Measurements from ENCODE around the gene CBLC.

CBLC gene

DNA sequence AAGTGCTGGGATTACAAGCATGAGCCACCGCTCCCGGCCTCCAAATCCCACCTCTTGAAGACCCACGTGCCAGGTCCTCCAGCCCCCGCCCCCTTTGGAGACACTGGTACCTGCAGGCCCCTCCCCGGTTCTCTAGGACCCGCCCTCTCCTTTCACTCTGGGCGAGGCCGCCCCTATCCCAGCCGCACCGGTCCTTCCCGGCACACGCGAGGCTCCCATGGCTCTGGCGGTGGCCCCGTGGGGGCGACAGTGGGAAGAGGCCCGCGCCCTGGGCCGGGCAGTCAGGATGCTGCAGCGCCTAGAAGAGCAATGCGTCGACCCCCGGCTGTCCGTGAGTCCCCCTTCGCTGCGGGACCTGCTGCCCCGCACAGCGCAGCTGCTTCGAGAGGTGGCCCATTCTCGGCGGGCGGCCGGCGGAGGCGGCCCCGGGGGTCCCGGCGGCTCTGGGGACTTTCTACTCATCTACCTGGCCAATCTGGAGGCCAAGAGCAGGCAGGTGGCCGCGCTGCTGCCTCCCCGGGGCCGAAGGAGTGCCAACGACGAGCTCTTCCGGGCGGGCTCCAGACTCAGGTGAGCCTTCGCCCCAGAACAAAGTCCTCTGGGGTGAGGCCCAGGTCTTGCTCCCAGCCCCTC lies at the start of gene CBLC:
Gene CBLC, plus strand, starts transcription at position 176 of the 633 bp plus-strand sequence. Its CDS starts 42 bp downstream, at position 218.
- no peak for DNase-seq

DNA sequence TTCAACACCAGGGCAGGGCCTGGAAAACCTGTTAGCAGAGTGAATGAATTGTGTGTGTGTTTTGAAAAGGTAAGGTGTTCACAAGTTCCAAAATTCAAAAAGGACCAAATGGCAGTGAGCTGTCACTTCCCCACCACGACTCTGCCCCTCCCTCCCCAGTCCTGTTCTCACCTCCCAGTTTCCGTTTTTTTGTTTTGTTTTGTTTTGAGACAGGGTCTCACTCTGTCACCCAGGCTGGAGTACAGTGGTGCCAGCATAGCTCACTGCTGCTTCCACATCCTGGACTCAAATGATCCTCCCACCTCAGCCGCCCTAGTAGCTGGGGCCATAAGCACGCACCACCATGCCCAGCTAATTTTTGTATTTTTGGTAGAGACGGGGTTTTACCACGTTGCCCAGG lies 49.5 kb upstream of the CBLC start:
- DNase-seq: no peak

DNA sequence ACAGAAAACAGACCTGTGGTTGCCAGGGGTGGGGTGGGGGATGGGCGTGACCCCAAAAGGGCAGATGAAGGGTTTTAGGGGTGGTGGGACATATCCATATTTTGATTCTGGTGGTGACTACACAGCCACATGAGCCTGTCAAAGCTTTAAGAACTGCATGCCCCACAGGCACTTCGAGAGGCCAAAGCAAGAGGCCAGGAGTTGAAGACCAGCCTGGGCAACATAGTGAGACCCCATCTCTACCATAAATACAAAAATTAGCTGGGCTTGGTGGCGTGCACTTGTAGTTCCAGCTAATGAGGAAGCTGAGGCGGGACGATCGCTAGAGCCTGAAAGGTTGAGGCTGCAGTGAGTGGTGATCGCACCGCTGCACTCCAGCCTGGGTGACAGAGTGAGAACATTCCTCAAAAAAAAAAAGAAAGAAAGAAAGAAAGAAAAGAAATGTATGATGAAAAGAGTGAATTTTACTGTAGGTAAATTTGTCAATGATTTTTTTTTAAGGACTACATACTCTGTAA lies 48.1 kb upstream of the CBLC start:
- DNase-seq: no peak

GRCh38 chr19:44731081-44731480 lies 46.6 kb upstream of the CBLC start:
- DNase-seq: no peak

DNA sequence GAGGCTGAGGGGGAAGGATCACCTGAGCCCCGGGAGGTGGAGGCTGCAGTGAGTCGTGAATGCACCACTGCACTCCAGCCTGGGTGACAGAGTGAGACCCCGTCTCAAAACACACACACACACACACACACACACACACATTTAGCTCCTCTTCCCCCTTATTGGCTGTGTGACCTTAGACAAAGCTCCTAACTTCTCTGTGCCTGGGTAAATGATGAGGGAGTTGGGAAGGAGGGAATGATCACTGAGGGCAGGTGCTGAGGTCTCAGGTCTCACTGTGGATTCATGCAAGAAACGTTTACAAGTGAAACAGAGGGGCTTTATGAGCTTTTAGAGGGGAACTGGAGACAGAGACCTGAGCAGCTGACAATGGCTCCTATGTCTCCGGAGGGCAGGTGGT lies 46.1 kb upstream of the CBLC start:
- DNase-seq: no peak

- no peak for DNase-seq
These were observed 45.3 kb upstream of the CBLC start for GRCh38 chr19:44732235-44733014.

DNA sequence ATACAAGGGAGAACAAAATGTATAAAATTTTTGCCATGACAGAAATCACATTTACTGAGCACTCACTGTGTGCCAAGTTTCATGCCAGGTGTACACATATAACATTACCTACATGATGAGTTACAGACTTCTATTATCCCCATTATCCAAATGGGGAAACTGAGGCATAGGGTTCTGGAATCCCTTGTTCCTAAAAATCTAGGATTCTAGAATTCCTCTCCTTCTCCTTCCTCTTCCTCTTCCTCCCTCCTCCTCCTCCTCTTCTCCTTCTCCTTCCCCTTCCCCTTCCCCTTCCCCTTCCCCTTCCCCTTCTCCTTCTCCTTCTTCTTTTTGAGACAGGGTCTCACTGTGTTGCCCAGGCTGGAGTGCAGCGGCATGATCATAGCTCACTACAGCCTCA lies 43.3 kb upstream of the CBLC start:
- no peak for DNase-seq

DNA sequence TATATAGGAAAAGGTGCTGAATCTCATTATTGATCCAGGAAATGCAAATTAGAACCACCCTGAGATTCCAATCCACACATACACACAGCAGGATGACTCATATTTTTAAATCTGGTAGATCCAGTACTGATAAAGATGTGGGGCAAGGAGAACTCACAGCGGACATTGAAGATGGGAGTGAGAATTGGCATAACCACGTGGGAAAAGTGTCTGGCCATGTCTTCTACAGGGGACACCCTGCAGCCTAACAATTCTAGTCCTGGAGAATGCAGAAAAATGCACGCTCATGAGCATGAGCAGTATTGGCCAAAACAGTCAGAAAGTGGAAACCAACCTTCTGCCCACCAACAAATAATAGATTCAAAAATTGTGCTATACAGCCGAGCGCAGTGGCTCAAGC lies 42.7 kb upstream of the CBLC start:
- no peak for DNase-seq

- no peak for DNase-seq
These were observed 40.2 kb upstream of the CBLC start for GRCh38 chr19:44737238-44738071.

DNA sequence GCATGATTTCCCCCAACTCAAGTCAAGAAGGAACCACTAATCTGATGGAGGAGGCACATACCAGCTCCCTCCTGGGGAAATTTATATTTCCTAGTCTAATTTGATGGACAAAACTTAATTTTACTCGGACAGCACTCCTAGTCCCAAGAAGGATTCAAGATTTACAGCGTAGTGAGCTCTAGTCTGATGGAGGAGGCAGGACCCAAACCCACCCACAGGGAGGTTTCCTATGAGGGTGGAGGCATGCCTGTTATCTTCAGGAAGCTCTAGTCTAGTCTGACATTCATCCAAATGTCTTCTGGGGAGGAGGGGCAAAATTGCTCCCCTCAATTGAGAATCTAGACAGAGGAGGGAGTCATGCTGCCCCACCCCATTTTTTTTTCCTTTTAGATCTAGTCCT lies 39.6 kb upstream of the CBLC start:
- no peak for DNase-seq

DNA sequence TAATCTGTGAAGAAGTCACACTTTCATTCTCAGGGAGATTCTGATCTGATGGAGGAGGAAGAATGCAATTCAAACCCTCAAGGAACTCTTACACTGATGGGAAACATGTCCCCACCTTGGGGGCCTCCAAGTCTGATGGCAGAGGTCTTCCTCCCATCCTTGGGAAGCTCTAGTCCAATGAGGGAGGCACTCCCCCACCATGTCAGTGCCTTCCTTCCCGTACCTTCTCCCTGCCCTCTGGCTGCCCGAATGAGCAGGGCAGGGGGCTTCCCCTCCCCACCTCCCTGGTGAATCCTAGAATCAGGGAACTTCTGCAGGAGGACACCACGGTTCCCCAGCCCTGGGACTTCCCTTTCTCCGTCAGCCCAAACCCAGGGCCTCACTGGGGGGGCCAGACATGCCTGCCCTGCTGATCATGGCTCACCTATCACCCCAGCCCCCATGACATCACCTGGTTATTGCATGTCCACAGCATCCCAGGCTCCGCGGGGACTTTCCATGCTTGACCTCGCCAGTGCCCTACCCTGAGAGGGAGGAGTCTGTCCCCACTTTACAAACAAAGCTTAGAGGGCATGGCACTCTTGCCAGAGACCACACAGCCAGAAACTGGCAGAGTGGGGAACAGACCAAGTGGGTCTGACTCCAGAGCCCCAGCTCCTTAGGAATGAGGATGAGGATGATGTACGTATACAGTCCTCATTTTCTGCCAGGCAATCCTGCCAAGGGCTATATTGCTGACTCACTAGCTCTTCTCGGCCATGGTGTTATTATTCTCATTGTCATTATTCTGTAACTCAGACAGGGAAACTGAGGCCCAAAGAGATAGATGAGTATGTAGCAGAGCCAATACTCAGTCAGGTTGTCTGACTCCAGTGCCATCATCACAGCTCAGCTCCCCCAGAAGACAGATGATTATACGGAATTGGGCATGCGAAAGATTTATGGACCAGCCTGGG lies 38.8 kb upstream of the CBLC start:
- DNase-seq: peak; percentile 71

GRCh38 chr19:44740351-44740824 lies 37.3 kb upstream of the CBLC start:
- no peak for DNase-seq

GRCh38 chr19:44741258-44741731 lies 36.4 kb upstream of the CBLC start:
- DNase-seq: no peak

- peak; percentile 83 for DNase-seq
These were observed 35.8 kb upstream of the CBLC start for GRCh38 chr19:44741841-44742329.

GRCh38 chr19:44742330-44743061 lies 35.2 kb upstream of the CBLC start:
- no peak for DNase-seq

- no peak for DNase-seq
These were observed 32.8 kb upstream of the CBLC start for GRCh38 chr19:44744871-44745332.

DNA sequence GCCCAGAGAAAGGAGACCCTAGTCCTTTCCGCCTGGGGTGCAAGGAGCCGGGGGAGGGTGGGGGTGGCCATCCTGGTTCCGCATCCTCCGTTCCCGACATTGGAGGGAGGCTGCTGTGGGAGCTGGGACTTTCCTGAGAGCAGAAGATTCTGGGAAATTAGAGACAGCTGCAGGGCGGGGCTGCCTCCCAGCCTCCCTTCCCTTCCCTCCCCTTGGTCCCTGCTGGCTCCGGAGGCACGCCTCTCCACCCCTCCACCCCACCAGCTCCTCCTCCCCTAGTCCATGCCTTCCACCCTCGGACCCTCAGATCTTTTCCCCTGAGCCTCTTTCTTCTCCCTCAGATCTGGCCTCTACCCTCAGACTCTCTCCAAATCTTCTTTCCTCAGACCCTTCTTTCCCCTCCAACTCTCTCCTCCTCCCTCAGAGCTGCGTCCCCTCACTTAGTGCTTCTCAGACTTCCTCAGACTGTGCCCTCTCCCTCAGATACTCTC lies 32.3 kb upstream of the CBLC start:
- DNase-seq: no peak

GRCh38 chr19:44745887-44746600 lies 31.6 kb upstream of the CBLC start:
- no peak for DNase-seq

DNA sequence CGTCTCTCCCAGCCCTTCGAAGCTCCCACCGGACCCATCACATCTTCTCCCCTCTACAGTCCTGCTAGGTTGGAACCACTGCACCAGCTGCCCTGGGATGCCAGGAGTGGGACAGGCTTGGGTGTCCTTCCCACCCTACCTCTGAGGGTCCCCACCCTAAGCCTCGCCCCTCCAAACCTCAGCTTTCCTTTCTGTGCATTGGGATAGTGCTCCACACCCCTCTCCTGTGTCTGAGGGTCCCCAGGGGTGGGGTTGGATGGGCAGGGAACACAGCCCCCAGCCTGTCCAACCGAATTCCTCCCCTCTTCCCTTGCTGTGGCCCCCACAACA lies 31.1 kb upstream of the CBLC start:
- no peak for DNase-seq
